ENCODE results near the gene BAZ2B.

The BAZ2B gene

GRCh38 chr2:159349674-159350299 is 266.6 kb downstream of the BAZ2B start:
- no peak for DNase-seq (ENCODE audit: low read depth in 1 of 2, low spot score in 1 of 2)

GRCh38 chr2:159326569-159327255 is 289.6 kb downstream of the BAZ2B start:
- DNase-seq (ENCODE audit: low read depth in 1 of 2, low spot score in 1 of 2) = no peak

GRCh38 chr2:159322419-159322818 is 293.9 kb downstream of the BAZ2B start:
- no peak for DNase-seq (ENCODE audit: low read depth in 1 of 2, low spot score in 1 of 2)

- DNase-seq (ENCODE audit: low read depth in 1 of 2, low spot score in 1 of 2) = no peak
Measured at GRCh38 chr2:159317392-159318088, 298.8 kb downstream of the BAZ2B start.

GRCh38 chr2:159307942-159308341 is 308.4 kb downstream of the BAZ2B start:
- DNase-seq (ENCODE audit: low read depth in 1 of 2, low spot score in 1 of 2) = no peak

- no peak for DNase-seq (ENCODE audit: low read depth in 1 of 2, low spot score in 1 of 2)
Measured at GRCh38 chr2:159300586-159300985, 315.8 kb downstream of the BAZ2B start.

- DNase-seq (ENCODE audit: low read depth in 1 of 2, low spot score in 1 of 2) = no peak
Measured at GRCh38 chr2:159298967-159299366, 317.4 kb downstream of the BAZ2B start.

GRCh38 chr2:159297042-159297707 is 319.2 kb downstream of the BAZ2B start:
- DNase-seq (ENCODE audit: low read depth in 1 of 2, low spot score in 1 of 2) = no peak

- DNase-seq (ENCODE audit: low read depth in 1 of 2, low spot score in 1 of 2) = no peak
Measured at GRCh38 chr2:159292157-159292556, 324.2 kb downstream of the BAZ2B start.

GRCh38 chr2:159290289-159290907 is 325.9 kb downstream of the BAZ2B start:
- no peak for DNase-seq (ENCODE audit: low read depth in 1 of 2, low spot score in 1 of 2)

GRCh38 chr2:159287733-159288132 is 328.6 kb downstream of the BAZ2B start:
- no peak for DNase-seq (ENCODE audit: low read depth in 1 of 2, low spot score in 1 of 2)

GRCh38 chr2:159286709-159287441 is 329.5 kb downstream of the BAZ2B start:
- DNase-seq (ENCODE audit: low read depth in 1 of 2, low spot score in 1 of 2) = peak; percentile 88 to 94

GRCh38 chr2:159285929-159286708 is 330.2 kb downstream of the BAZ2B start, which contains the start of gene WDSUB1:
TSS of gene WDSUB1 (minus strand) at chr2:159286703. CDS start at chr2:159283069, 3,634 bp downstream.
- no peak for DNase-seq (ENCODE audit: low read depth in 1 of 2, low spot score in 1 of 2)

- DNase-seq (ENCODE audit: low read depth in 1 of 2, low spot score in 1 of 2) = no peak
Measured at GRCh38 chr2:159285433-159285832, 330.9 kb downstream of the BAZ2B start.

GRCh38 chr2:159283529-159283928 is 332.8 kb downstream of the BAZ2B start:
- no peak for DNase-seq (ENCODE audit: low read depth in 1 of 2, low spot score in 1 of 2)

- DNase-seq (ENCODE audit: low read depth in 1 of 2, low spot score in 1 of 2) = no peak
Measured at GRCh38 chr2:159281002-159281401, 335.3 kb downstream of the BAZ2B start.

- no peak for DNase-seq (ENCODE audit: low read depth in 1 of 2, low spot score in 1 of 2)
Measured at GRCh38 chr2:159279700-159280099, 336.6 kb downstream of the BAZ2B start.

- DNase-seq (ENCODE audit: low read depth in 1 of 2, low spot score in 1 of 2) = no peak
Measured at GRCh38 chr2:159275111-159275510, 341.2 kb downstream of the BAZ2B start.

- DNase-seq (ENCODE audit: low read depth in 1 of 2, low spot score in 1 of 2) = no peak
Measured at GRCh38 chr2:159272156-159272555, 344.2 kb downstream of the BAZ2B start.
